Activated naive CD4-positive, alpha-beta T cell treated with anti-CD3 and anti-CD28 coated beads, Interleukin-2, amount 10 ng/mL, durations not matched to agents 7 days and 5 days (primary cell): Measurements from ENCODE around the gene FKBP4.

Source experiments
- CTCF ChIA-PET: fragments of 350-600 bp; sonication (Branson Sonifier 250); formaldehyde crosslinking; loops from one replicate; lab custom pipeline; 2021; ENCODE audit warnings: antibody characterized with exemption; lab: Charles Lee
- DNase-seq: peaks from one replicate; pipeline ENCODE4 v3.0.0-alpha.2; 2020
- H3K27ac Mint-ChIP-seq: one replicate; pipeline ENCODE4 v1.8.0; 2021; ENCODE audit warnings: mild to moderate bottlenecking, moderate library complexity, mixed read lengths
- H3K27me3 Mint-ChIP-seq: one replicate; pipeline ENCODE4 v1.8.0; 2021; ENCODE audit warnings: mild to moderate bottlenecking, mixed read lengths
- H3K36me3 Mint-ChIP-seq: one replicate; pipeline ENCODE4 v1.8.0; 2021; ENCODE audit warnings: mixed read lengths
- H3K4me1 Mint-ChIP-seq: one replicate; pipeline ENCODE4 v1.8.0; 2021; ENCODE audit warnings: mixed read lengths
- H3K4me3 Mint-ChIP-seq: one replicate; pipeline ENCODE4 v1.8.0; 2021; ENCODE audit warnings: mild to moderate bottlenecking, moderate library complexity, mixed read lengths
- H3K9me3 Mint-ChIP-seq: one replicate; pipeline ENCODE4 v1.8.0; 2021; ENCODE audit warnings: mixed read lengths

The FKBP4 gene, protein sequence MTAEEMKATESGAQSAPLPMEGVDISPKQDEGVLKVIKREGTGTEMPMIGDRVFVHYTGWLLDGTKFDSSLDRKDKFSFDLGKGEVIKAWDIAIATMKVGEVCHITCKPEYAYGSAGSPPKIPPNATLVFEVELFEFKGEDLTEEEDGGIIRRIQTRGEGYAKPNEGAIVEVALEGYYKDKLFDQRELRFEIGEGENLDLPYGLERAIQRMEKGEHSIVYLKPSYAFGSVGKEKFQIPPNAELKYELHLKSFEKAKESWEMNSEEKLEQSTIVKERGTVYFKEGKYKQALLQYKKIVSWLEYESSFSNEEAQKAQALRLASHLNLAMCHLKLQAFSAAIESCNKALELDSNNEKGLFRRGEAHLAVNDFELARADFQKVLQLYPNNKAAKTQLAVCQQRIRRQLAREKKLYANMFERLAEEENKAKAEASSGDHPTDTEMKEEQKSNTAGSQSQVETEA

DNA sequence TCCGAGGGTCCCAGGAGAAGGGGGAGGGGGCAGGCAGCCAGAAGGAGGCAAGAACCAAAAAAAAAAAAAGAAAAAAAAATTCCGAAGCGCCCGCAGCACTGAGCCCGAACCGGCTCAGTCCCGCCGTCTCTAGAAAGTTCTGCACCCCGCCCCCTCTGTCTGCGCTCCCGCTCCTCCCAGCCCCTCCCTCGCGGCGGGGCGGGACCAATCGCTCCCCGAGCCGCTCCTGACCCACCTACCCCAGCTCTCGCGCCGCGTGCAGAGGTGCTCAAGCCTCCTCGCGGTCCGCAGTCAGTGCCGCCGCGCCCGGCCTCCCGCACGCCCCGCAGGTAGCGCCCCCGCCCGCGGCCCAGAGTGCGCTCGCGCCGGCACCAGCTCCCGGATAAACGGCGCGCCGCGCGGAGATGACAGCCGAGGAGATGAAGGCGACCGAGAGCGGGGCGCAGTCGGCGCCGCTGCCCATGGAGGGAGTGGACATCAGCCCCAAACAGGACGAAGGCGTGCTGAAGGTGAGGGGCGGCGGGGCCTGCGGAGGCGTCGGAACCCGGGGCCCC, at the start of gene FKBP4:
FKBP4 (plus strand) TSS at position 235 of the 554 bp plus-strand sequence; CDS start at position 405, 170 bp downstream.
- Mint-ChIP-seq H3K9me3 (no peaks in the 10 kb centered on the region), H3K4me3 (peak within 1 kb of the TSS; percentile 92), H3K36me3 (peaks cover 18% of the 10 kb centered on the region), H3K27me3 (peaks cover 29% of the 10 kb centered on the region), H3K4me1 (peaks cover 19% of the 10 kb centered on the region), H3K27ac (peak within 1 kb of the TSS; percentile 84)
- peak; percentile 93 for DNase-seq
- CTCF ChIA-PET: interaction anchor here (1.1 to 3.9 kb wide), 2 partner anchors 11 to 19 kb away, joined by 3 to 21 read pairs; partner anchors contain the start of gene ITFG2

DNA sequence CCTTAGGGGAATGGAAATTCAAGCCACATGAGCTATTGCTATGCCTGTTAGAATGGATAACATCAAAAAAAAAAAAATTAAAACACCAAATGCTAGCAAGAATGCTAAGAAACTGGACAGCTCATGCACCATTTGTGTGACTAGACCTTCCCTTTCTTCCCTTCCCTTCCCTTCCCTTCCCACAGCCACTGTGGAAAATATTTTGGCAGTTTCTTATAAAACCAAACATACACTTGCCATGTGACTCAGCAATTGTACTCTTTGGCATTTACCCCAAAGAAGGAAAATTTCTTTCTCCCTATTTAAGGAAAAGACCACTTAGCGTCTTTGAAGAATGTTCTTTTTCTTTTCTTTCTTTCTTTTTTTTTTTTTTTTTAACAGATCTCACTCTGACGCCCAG, 49.1 kb upstream of the FKBP4 start:
- CTCF ChIA-PET: no interaction called here
- no peak overlapping the region for H3K27ac Mint-ChIP-seq
- H3K4me1 Mint-ChIP-seq: no peaks in the 10 kb centered on the region
- no peak for DNase-seq
- no peak overlapping the region for H3K4me3 Mint-ChIP-seq
- no peaks in the 10 kb centered on the region for H3K36me3 Mint-ChIP-seq
- no peaks in the 10 kb centered on the region for H3K9me3 Mint-ChIP-seq
- peaks cover 6% of the 10 kb centered on the region for H3K27me3 Mint-ChIP-seq

- DNase-seq: no peak
- Mint-ChIP-seq H3K4me3 (no peak overlapping the region), H3K9me3 (no peaks in the 10 kb centered on the region), H3K27ac (no peak overlapping the region), H3K27me3 (peaks cover 29% of the 10 kb centered on the region), H3K4me1 (no peaks in the 10 kb centered on the region), H3K36me3 (no peaks in the 10 kb centered on the region)
- CTCF ChIA-PET: no interaction called here
These were observed 45.2 kb upstream of the FKBP4 start for GRCh38 chr12:2749580-2749979.

DNA sequence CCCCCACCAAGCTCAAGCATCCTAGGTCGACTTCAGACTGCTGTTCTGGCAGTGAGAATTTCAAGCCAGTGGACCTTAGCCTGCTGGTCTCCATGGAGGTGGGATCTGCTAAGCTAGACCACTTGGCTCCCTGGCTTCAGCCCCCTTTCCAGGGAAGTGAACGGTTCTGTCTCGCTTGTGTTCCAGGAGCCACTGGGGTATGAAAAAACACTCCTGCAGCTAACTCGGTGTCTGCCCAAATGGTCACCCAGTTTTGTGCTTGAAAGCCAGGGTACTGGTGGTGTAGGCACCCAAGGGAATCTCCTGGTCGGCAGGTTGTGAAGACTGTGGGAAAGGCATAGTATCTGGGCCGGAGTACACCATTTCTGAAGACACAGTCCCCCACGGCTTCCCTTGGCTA, 44.6 kb upstream of the FKBP4 start:
- peaks cover 28% of the 10 kb centered on the region for H3K27me3 Mint-ChIP-seq
- no peak for DNase-seq
- no peak overlapping the region for H3K4me3 Mint-ChIP-seq
- H3K27ac Mint-ChIP-seq: no peak overlapping the region
- CTCF ChIA-PET: no interaction called here
- H3K9me3 Mint-ChIP-seq: no peaks in the 10 kb centered on the region
- H3K4me1 Mint-ChIP-seq: no peaks in the 10 kb centered on the region
- H3K36me3 Mint-ChIP-seq: no peaks in the 10 kb centered on the region

- Mint-ChIP-seq H3K4me3 (no peak overlapping the region), H3K4me1 (no peaks in the 10 kb centered on the region), H3K27me3 (peaks cover 25% of the 10 kb centered on the region), H3K27ac (no peak overlapping the region), H3K9me3 (no peaks in the 10 kb centered on the region), H3K36me3 (no peaks in the 10 kb centered on the region)
- DNase-seq: no peak
- CTCF ChIA-PET: no interaction called here
These were observed 43.5 kb upstream of the FKBP4 start for GRCh38 chr12:2751230-2751629.

- peaks cover 25% of the 10 kb centered on the region for H3K27me3 Mint-ChIP-seq
- no peaks in the 10 kb centered on the region for H3K9me3 Mint-ChIP-seq
- H3K4me1 Mint-ChIP-seq: no peaks in the 10 kb centered on the region
- H3K27ac Mint-ChIP-seq: no peak overlapping the region
- no peaks in the 10 kb centered on the region for H3K36me3 Mint-ChIP-seq
- H3K4me3 Mint-ChIP-seq: no peak overlapping the region
- DNase-seq: no peak
- CTCF ChIA-PET: no interaction called here
These were observed 43.1 kb upstream of the FKBP4 start for GRCh38 chr12:2751686-2752085.

GRCh38 chr12:2752676-2753371, 41.9 kb upstream of the FKBP4 start:
- no peak overlapping the region for H3K4me3 Mint-ChIP-seq
- DNase-seq: peak; percentile 88
- no peaks in the 10 kb centered on the region for H3K9me3 Mint-ChIP-seq
- H3K27me3 Mint-ChIP-seq: peaks cover 25% of the 10 kb centered on the region
- H3K27ac Mint-ChIP-seq: no peak overlapping the region
- H3K4me1 Mint-ChIP-seq: no peaks in the 10 kb centered on the region
- CTCF ChIA-PET: interaction anchor here (0.9 kb wide), 1 partner anchor 30 kb away, joined by 3 read pairs; no protein-coding TSS in a partner anchor
- no peaks in the 10 kb centered on the region for H3K36me3 Mint-ChIP-seq

DNA sequence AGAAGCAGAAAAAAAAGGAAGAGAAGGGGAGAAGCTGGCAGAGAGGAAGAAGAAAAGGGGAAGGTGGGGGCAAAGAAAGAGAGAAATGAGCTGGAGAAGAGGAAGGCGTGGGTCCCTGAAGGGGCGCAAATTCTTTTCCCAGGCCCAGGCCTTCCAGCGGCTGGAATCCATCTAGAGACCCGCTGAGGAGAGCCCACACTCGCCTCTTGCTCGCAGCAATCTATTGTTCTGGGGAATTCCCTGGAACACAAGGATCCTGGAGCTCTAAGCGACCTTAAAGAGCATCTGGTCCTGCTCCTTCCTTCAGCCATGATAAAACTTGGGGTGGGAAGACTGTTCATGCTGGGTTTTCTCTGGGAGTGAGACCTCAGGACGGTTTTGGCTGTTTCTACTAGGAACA, 41.2 kb upstream of the FKBP4 start:
- Mint-ChIP-seq H3K9me3 (no peaks in the 10 kb centered on the region), H3K27me3 (peaks cover 25% of the 10 kb centered on the region), H3K4me1 (no peaks in the 10 kb centered on the region), H3K27ac (no peak overlapping the region), H3K4me3 (no peak overlapping the region), H3K36me3 (no peaks in the 10 kb centered on the region)
- CTCF ChIA-PET: no interaction called here
- no peak for DNase-seq

DNA sequence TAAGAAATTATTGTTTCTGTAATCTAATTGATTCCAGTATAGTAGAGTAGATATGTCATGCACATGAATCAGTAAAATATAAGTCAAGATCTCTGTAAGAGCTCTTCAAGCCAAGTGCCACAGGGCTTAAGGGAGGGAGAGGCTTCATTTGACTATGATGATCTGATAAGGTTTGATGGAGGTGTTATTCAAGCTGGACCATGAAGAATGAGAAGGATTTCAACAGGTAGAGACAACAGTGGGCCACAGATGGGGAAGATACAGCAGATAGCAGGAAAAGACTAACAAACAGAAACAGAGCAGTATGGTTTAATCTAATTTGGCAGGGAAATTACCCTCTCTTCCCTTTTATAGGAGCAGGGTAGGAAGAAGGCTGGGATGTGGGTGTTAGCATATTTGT, 40.6 kb upstream of the FKBP4 start:
- H3K4me1 Mint-ChIP-seq: no peaks in the 10 kb centered on the region
- CTCF ChIA-PET: no interaction called here
- peaks cover 25% of the 10 kb centered on the region for H3K27me3 Mint-ChIP-seq
- H3K27ac Mint-ChIP-seq: no peak overlapping the region
- no peaks in the 10 kb centered on the region for H3K9me3 Mint-ChIP-seq
- H3K36me3 Mint-ChIP-seq: no peaks in the 10 kb centered on the region
- no peak for DNase-seq
- no peak overlapping the region for H3K4me3 Mint-ChIP-seq

- no peaks in the 10 kb centered on the region for H3K4me1 Mint-ChIP-seq
- peaks cover 18% of the 10 kb centered on the region for H3K27me3 Mint-ChIP-seq
These were observed 38.0 kb upstream of the FKBP4 start for GRCh38 chr12:2756756-2757155.

GRCh38 chr12:2759733-2760132, 35.0 kb upstream of the FKBP4 start:
- H3K36me3 Mint-ChIP-seq: no peaks in the 10 kb centered on the region
- no peaks in the 10 kb centered on the region for H3K27me3 Mint-ChIP-seq
- H3K4me1 Mint-ChIP-seq: no peaks in the 10 kb centered on the region
- no peak for DNase-seq
- CTCF ChIA-PET: no interaction called here
- H3K27ac Mint-ChIP-seq: no peak overlapping the region
- no peaks in the 10 kb centered on the region for H3K9me3 Mint-ChIP-seq
- H3K4me3 Mint-ChIP-seq: no peak overlapping the region

More at GRCh38 chr12:2756756-2757155, 38.0 kb upstream of the FKBP4 start:
- H3K4me3 Mint-ChIP-seq: no peak overlapping the region
- no peaks in the 10 kb centered on the region for H3K36me3 Mint-ChIP-seq
- no peaks in the 10 kb centered on the region for H3K9me3 Mint-ChIP-seq
- DNase-seq: no peak
- H3K27ac Mint-ChIP-seq: no peak overlapping the region
- CTCF ChIA-PET: no interaction called here

DNA sequence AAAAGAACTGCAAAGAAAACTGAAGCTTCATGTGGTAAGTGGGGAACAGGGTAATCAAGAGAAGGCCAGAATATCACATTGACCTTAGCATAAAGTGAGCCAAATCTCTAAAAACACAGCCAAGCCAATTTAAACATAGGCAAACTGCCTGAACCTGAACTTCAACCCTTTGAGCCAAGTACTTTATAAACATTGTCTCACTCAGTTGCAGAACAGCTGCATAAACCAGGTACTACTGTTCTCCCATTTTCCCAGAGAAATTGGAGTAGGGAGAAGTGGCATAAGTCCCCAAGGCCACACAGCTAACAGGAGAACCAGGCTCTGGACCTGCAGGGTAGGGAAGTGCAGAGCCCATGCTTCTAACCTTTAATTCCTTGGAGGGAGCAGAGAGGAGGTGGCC, 30.4 kb upstream of the FKBP4 start:
- H3K9me3 Mint-ChIP-seq: no peaks in the 10 kb centered on the region
- no peaks in the 10 kb centered on the region for H3K27me3 Mint-ChIP-seq
- no peak overlapping the region for H3K27ac Mint-ChIP-seq

DNA sequence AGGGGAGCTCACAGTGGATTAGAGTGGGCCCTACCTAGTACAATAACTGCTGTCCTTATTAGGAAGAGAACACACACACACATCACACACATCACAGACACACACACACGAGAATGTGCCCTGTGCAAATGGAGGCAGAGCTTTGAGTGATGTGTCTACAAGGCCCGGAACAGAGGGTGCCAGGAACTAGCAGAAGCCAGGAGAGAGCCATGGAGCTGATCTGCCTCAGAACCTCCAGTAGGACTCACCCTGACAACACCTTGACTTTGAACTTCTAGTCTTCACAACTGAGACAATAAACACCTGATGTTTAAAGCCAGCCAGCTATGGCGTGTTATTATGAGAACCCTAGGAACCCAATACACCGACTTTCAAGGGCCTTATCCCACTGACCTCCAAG, 29.7 kb upstream of the FKBP4 start:
- Mint-ChIP-seq H3K4me1 (no peaks in the 10 kb centered on the region), H3K36me3 (no peaks in the 10 kb centered on the region), H3K27me3 (no peaks in the 10 kb centered on the region), H3K4me3 (no peak overlapping the region), H3K9me3 (no peaks in the 10 kb centered on the region), H3K27ac (no peak overlapping the region)
- no peak for DNase-seq
- CTCF ChIA-PET: no interaction called here

More for the DNA sequence above, 30.4 kb upstream of the FKBP4 start:
- no peak for DNase-seq
- no peaks in the 10 kb centered on the region for H3K36me3 Mint-ChIP-seq
- H3K4me3 Mint-ChIP-seq: no peak overlapping the region
- no peaks in the 10 kb centered on the region for H3K4me1 Mint-ChIP-seq
- CTCF ChIA-PET: no interaction called here

GRCh38 chr12:2765608-2766007, 29.2 kb upstream of the FKBP4 start:
- H3K27me3 Mint-ChIP-seq: no peaks in the 10 kb centered on the region
- CTCF ChIA-PET: no interaction called here

More at GRCh38 chr12:2765608-2766007, 29.2 kb upstream of the FKBP4 start:
- Mint-ChIP-seq H3K36me3 (no peaks in the 10 kb centered on the region), H3K4me1 (no peaks in the 10 kb centered on the region), H3K4me3 (no peak overlapping the region), H3K9me3 (no peaks in the 10 kb centered on the region), H3K27ac (no peak overlapping the region)
- DNase-seq: no peak
